Measurements from ENCODE around the gene FHIP1A.
"Not testable (repeated sequence)": the region's sequence is repeated elsewhere in the genome, so short reads cannot be mapped to it uniquely, and the experiment has no call there.

Gene FHIP1A

GRCh38 chr4:151408630-151409469, at the start of gene FHIP1A:
FHIP1A (plus strand) TSS chr4:151409176; CDS start chr4:151566260, 157,084 bp downstream.
- peak; percentile 85 to 87 for DNase-seq

- DNase-seq = no peak
These were observed 49.4 kb upstream of the FHIP1A start for GRCh38 chr4:151359576-151359975.

- no peak for DNase-seq
These were observed 47.9 kb upstream of the FHIP1A start for GRCh38 chr4:151361126-151361525.

- DNase-seq = no peak
These were observed 47.0 kb upstream of the FHIP1A start for GRCh38 chr4:151361966-151362365.

DNA sequence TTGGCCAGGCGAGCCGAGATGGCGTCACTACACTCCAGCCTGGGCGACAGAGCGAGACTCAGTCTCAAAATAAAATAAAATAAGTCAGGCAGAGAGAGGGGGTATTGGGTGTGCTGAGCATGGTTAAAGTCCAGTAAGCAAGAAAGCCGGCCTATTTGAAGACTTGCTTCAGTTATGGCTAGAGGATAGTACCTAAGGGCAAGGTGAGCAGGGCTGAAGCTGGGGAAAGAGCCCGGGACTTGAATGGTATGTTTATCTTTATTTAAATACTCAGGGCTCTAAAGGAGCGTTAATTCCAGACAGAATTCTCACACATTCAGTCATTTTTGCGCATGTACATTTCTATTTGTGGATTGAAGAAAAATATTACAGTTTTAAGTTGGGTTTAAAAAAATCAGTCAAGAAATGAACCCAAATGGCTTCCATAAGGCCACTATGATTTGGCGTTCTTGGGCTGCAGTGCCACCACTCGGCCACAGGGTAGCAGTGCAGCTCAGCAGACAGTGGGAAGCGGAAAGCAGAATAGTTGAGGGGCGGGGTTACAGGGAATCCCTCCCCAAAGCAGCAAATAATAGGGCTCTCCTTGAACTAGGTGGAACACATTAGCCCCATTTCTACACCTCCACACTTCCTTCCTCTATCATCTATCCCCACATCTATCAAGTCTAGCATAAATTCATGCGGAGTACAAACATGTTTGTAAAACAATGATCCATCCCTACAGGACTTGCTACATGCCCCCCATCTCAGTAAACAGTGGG, 46.4 kb upstream of the FHIP1A start:
- DNase-seq = peak; percentile 69 to 75

GRCh38 chr4:151376540-151376939, 32.4 kb upstream of the FHIP1A start:
- DNase-seq = no peak

DNA sequence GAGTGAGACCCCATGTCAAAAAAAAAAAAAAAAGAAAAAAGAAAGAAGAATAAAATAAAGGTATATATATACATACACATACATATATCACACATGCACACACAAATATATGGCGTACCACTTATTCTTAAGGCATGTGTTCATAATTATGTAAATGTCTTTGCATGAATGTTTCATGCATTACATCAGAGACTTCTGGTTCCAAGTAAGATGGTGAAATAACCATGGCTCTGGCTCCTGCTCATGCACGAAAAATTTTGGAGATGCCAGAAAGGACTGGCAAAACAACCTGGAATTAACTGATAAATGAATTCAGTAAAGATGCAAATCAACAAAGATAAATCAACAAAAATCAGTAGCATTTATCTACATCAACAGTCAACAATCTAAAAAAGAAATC, 19.7 kb upstream of the FHIP1A start:
- no peak for DNase-seq

DNA sequence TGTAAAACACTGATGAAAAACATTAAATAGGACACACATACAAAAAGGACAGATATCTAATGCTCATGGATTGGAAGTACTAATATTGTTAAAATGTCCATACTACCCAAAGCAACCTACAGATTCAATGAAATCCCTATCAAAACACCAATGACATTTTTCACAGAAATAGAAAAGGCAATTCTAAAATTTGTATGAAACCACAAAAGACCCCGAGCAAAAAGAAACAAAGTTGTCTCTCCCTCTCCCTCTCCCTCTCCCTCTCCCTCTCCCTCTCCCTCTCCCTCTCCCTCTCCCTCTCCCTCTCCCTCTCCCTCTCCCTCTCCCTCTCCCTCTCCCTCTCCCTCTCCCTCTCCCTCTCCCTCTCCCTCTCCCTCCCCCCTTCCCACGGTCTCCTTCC, 19.2 kb upstream of the FHIP1A start:
- not testable (repeated sequence) for DNase-seq

GRCh38 chr4:151395873-151396272, 13.1 kb upstream of the FHIP1A start:
- DNase-seq = no peak

DNA sequence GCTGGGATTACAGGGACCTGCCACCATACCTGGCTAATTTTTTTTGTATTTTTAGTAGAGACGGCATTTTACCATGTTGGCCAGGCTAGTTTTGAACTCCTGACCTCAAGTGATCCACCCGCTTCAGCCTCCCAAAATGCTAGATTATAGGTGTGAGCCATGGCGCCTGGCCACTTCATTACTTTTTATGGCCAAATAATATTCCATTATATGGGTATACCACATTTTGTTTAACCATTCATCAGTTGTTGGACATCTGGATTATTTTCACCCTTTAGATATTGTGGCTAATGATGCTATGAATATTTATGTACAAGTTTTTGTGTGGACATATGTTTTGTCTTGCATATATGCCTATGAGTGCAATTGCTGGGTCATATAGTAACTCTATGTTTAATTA, 8.6 kb upstream of the FHIP1A start:
- DNase-seq = no peak

DNA sequence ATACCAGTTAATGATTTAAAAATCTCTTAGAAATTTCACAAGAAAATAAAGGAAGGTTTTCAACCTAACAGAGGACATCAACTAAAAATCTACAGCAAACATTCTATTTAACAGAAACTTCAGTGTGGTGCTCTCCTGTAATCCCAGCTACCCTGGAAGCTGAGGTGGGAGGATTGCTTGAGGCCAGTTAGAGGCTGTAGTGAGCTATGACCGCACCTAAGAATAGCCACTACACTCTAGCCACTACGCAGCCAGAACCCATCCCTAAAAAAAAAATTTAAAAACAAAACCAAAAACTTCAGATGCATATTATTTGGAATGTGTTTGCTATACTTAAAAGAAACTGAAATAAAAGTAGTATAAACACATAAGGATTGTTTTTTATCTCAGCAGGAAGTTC, 7.2 kb upstream of the FHIP1A start:
- DNase-seq = no peak

GRCh38 chr4:151402145-151402865, 6.7 kb upstream of the FHIP1A start:
- no peak for DNase-seq

DNA sequence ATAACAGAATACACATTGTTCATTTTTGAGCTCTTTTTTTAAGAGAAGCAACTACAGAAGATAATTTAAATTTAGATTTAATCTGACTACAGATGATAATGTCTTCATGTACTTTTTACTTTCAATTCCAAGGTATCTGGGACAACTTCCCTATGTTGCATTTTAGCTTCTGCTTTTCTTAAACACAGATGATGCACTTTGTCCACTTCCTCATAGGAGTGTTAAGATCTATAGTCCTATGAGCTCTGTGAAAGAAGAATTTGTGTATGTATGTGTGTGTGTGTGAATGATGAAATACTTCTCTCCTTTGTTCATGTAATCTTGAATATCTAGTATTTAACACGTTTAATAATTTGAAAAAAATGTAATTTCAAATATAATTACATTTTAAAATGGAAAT, 5.3 kb upstream of the FHIP1A start:
- DNase-seq = no peak

DNA sequence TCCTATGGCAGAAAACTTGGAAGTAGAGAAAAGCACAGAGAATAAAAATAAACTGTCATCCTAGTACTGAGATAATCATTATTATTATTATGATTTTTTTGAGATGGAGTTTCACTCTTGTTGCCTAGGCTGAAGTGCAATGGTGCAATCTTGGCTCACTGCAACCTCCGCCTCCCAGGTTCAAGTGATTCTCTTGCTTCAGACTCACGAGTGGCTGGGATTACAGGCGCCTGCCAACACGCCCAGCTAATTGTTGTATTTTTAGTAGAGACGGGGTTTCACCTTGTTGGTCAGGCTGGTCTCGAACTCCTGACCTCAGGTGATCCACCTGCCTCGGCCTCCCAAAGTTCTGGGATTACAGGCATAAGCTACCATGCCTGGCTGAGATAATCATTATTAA, 4.2 kb upstream of the FHIP1A start:
- not testable (repeated sequence) for DNase-seq

DNA sequence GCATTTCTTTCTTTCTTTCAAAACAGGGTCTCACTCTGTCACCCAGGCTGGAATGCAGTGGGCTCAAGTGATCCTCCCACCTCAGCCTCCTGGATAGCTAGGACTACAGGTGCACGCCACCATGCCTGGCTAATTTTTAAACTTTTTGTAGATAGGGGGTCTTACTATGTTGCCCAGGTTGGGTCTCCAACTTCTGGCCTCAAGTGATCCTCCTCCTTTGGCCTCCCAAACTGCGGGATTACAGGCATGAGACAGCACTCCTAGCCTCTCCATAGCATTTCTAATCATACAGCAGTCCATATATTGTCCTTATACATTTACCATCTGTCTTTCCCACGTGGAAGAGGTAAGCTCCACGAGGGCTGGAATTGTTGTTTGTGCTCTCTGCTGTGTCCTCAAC, 2.0 kb upstream of the FHIP1A start:
- DNase-seq = no peak

DNA sequence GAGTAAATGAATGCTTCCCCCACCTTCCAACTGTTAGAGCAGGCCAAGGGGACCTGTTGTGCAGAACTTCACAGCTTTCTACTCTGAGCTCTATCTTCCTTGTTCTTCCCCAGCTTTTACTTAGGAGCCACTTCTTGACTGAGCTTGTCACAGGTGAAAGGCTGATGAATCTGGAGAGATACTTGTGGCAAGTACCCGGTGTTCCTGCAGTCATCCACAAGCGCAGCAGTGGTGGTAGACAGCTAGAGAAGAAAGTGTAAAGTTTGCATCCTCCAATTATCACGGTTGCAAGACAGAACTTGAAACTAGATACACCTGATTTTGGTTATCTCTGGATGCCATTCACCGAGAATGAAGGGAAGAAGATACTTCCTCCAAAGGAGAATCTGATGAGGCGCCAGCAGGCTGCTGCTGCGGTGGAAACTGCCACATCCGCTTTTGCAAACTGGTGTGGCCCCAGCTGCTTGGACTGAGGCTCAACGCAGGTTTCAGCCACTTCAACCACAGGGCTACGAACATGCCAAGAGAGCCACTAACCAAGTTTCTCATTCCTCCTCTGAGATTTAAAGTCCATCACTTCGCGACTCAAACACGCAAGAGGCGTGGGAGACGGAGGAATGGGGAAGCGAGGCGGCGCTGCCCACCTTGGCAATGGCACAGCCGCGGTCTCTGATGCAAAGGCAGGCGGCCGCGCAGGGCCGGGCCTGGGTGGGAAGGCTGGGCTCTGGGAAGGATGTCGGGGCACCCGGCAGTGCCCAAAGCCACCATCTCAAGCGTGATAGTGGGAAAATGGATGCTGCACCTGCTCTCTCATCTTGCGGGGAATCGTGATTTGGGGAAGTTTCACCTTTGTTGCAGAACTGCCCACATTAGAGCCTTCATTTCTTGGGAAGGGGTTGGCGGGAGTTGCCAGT, 1.3 kb upstream of the FHIP1A start:
- DNase-seq = peak; percentile 18 to 21

DNA sequence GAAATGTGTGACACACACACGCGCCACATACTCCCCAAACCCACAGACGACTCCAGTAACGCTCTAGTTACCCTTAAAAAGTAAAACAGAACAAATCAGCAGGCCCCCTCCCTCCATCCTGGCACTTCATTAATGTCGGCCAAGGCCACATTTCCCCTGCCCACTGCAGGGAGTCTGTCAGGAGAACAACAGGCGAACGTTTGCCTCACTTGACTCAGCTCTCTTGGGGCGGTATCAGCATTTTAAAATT, 671 bp upstream of the FHIP1A start:
- DNase-seq = no peak

DNA sequence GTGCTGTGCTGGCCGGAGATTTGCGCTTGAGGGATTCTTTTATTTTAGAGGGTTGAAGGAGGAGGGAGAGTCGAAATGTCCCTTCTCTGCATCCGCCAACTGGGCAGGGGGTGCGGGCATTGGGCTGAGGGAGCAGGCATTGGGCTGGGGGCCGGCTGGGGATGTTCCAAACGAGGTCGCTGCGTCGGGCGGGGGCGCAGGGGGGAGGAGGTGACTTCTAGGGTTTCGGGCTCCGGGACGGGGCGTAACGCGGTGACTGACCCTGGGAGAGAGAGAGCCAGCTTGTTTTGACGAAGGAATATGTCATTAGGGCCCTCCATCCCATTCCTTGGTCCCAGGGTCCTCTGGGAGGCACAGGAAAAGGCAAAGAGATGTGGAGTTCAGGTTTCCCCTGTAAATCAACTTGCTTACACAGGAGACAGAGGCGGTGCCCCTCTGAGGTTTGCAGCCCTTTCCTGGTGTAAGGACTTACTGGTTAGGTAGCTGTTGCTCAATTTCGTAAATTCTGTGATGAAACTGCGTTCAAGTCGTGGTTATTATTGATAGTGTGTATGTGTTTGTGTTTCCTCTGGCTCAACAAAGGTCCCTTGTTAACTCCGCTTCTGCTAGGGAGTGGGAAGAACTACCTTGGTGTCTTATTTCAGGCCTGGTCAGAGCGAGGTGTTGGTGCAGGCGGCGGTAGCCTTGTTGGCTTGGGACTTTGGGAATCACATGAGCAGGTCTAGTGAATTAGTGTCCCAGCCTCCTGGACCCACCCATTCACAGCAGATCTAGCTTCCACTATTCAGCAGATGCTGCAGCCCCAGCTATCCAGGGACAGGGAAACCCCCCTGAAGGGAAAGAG, 716 bp downstream of the FHIP1A start:
- DNase-seq = peak; percentile 8 to 12

- no peak for DNase-seq
These were observed 7.0 kb downstream of the FHIP1A start for GRCh38 chr4:151415978-151416377.

- no peak for DNase-seq
These were observed 8.2 kb downstream of the FHIP1A start for GRCh38 chr4:151417164-151417571.

- no peak for DNase-seq
These were observed 8.9 kb downstream of the FHIP1A start for GRCh38 chr4:151417766-151418376.

Data from activated CD4-positive, alpha-beta T cell treated with anti-CD3 and anti-CD28 coated beads for 4 hours (primary cell).